GM12878 (cell line): ENCODE measurements around the gene ANKRD55. TPM values are rescaled to one million over a fixed set of nuclear protein-coding genes. Genes with fewer than 3 reads are reported as not detected.
A peak's percentile ranks its signal among the peaks of the same experiment; 100 is the strongest.

ENCODE experiments used
- ATAC-seq: fragments of 200-7000 bp; cut with Tn5 transposase; 3 replicates; pipeline ENCODE4 v1.9.1; 2020; ENCODE audit warnings: mild to moderate bottlenecking, moderate library complexity
- BruUV-seq: library from RNA; stranded (reverse); fragments of 400-500 nt; replicated peaks from 2 replicates; lab custom pipeline; 2021; lab: Mats Ljungman, UMichigan
- CTCF ChIA-PET: fragments of 300-600 bp; sonication (Branson Sonifier 250); formaldehyde crosslinking; extraction: SDS; loops from one replicate; lab custom pipeline; 2021; ENCODE audit warnings: inconsistent platforms; lab: Yijun Ruan, JAX
- POLR2A ChIA-PET: fragments of 350-600 bp; formaldehyde crosslinking; extraction: SDS; loops from one replicate; lab custom pipeline; 2021; ENCODE audit warnings: inconsistent platforms; lab: Charles Lee
- RAD21 ChIA-PET: fragments of 300-600 bp; sonication (Branson Sonifier 250); formaldehyde crosslinking; loops from one replicate; lab custom pipeline; 2023; ENCODE audit warnings: antibody characterized with exemption; ENCODE audit not compliant: unreplicated experiment; lab: Charles Lee
- SMC1A ChIA-PET: fragments of 300-600 bp; sonication (Branson Sonifier 250); formaldehyde crosslinking; loops from one replicate; lab custom pipeline; 2023; ENCODE audit not compliant: unreplicated experiment, uncharacterized antibody; lab: Charles Lee
- DNase-seq: peaks from one replicate; pipeline ENCODE4 v3.0.0-alpha.2; 2011; ENCODE audit warnings: low read depth, low spot score
- FAIRE-seq: peaks from 3 replicates; lab custom pipeline; 2011; peaks lifted over from hg19 to GRCh38; lab: Jason Lieb, UNC
- H2AFZ ChIP-seq: 2 replicates; pipeline ENCODE4 v1.6.0; 2011; ENCODE audit warnings: low read depth, low read length, control low read depth; ENCODE audit not compliant: control insufficient read depth
- H3K27ac ChIP-seq: 2 replicates; pipeline ENCODE4 v1.5.1; 2011; ENCODE audit warnings: control low read depth; ENCODE audit not compliant: control insufficient read depth, insufficient read depth
- H3K27me3 ChIP-seq, 2 experiments: replicated peaks in 1 of 2; 2 replicates each; pipeline versions ENCODE4 v1.6.0 to v1.6.1; 2011; ENCODE audit warnings: low read length in 1 of 2; ENCODE audit not compliant: control insufficient read depth in 2 of 2, insufficient read depth in 2 of 2
- H3K36me3 ChIP-seq, 2 experiments: 2 replicates each; pipeline ENCODE4 v1.5.1; 2011; ENCODE audit warnings: low read length in 1 of 2; ENCODE audit not compliant: control insufficient read depth in 2 of 2, insufficient read depth in 2 of 2
- H3K4me1 ChIP-seq: 2 replicates; pipeline ENCODE4 v1.6.1; 2011; ENCODE audit warnings: mild to moderate bottlenecking, low read length, moderate library complexity, mixed read lengths; ENCODE audit not compliant: control insufficient read depth, insufficient read depth
- H3K4me2 ChIP-seq: 2 replicates; pipeline ENCODE4 v1.6.0; 2011; ENCODE audit warnings: control low read depth; ENCODE audit not compliant: control insufficient read depth, insufficient read depth
- H3K4me3 ChIP-seq: fragments of 200-600 bp; sonication (generic); 2 replicates; pipeline ENCODE4 v1.5.1; 2016
- H3K79me2 ChIP-seq: 2 replicates; pipeline ENCODE4 v1.6.0; 2011; ENCODE audit warnings: low read length; ENCODE audit not compliant: control insufficient read depth, insufficient read depth
- H3K9ac ChIP-seq: 2 replicates; pipeline ENCODE4 v1.8.0; 2011; ENCODE audit warnings: low read length, control low read depth, mixed read lengths; ENCODE audit not compliant: control insufficient read depth, insufficient read depth
- H3K9me3 ChIP-seq: replicated peaks from 3 replicates; pipeline ENCODE4 v1.5.1; 2011; ENCODE audit warnings: mild to moderate bottlenecking, low read length; ENCODE audit not compliant: control insufficient read depth, insufficient read depth
- H4K20me1 ChIP-seq: 2 replicates; pipeline ENCODE4 v1.6.0; 2011; ENCODE audit not compliant: control insufficient read depth, insufficient read depth
- BACH1 ChIP-seq: fragments of 450-650 bp; IDR thresholded peaks from 2 replicates; pipeline ENCODE4 v1.6.1; 2017; ENCODE audit warnings: mild to moderate bottlenecking, borderline replicate concordance
- EGR1 ChIP-seq, 2 experiments: IDR thresholded peaks; 1 replicate in 1 of 2; 2 replicates in 1 of 2; pipeline ENCODE4 v1.6.1; 2011 to 2012; ENCODE audit warnings: low read depth in 2 of 2, low read length in 2 of 2, borderline replicate concordance in 1 of 2, mild to moderate bottlenecking in 1 of 2, moderate library complexity in 1 of 2
- GATAD2B ChIP-seq: fragments of 450-650 bp; conservative IDR thresholded peaks from 2 replicates; pipeline ENCODE4 v1.6.1; 2017; ENCODE audit warnings: low read depth, mild to moderate bottlenecking, moderate library complexity
- HCFC1 ChIP-seq: fragments of 150-350 bp; IDR thresholded peaks from 2 replicates; pipeline ENCODE4 v1.6.1; 2014; ENCODE audit warnings: low read length
- whole genome bisulfite sequencing: methylation state at CpG from one replicate; pipeline ENCODE4 v1.1.6; 2016; ENCODE audit warnings: low lambda C conversion rate; ENCODE audit not compliant: insufficient replicate concordance, insufficient coverage; ENCODE audit errors: missing lambda C conversion rate; 5-methylcytosine and 5-hydroxymethylcytosine counted together
- in situ Hi-C: fragments of 300-500 bp; cut with MboI; formaldehyde crosslinking; loops from 9 replicates; pipeline ENCODE4 v1.14.3; 2018; ENCODE audit warnings: mixed read lengths
- intact Hi-C: fragments of 100-400 bp; cut with micrococcal nuclease; formaldehyde crosslinking; loops from one replicate; pipeline ENCODE4 v1.14.2; 2022; ENCODE audit not compliant: unreplicated experiment
- polyA plus RNA-seq, 11 experiments: library from polyadenylated mRNA; depleted of rRNA in 4 of 11; unstranded in 6 of 11; stranded (reverse) in 5 of 11; fragments of >200 nt; fragmentation: Nextera tagmentation in 4 of 11; fragmentation: Illumina TruSeq in 1 of 11; extraction: Ambion mirVana in 4 of 11; extraction: Trizol in 1 of 11; gene quantifications; 1 replicate in 1 of 11; 2 replicates in 10 of 11; pipeline versions ENCODE4 v1.2.1 to v1.2.3, GENCODE V29; 2011 to 2016; ENCODE audit warnings: inconsistent platforms in 2 of 11, missing spikeins in 2 of 11, low read depth in 1 of 11
- total RNA-seq, 4 experiments: library from RNA; depleted of rRNA in 3 of 4; stranded (reverse); fragments of >200 nt in 3 of 4; fragmentation: Illumina TruSeq in 1 of 4; extraction: Trizol in 1 of 4; gene quantifications; 2 replicates each; pipeline versions ENCODE4 v1.2.1 to v1.2.3, GENCODE V29; 2013 to 2021
- TF ChIP-seq, protein P1 (sequence below): fragments of 450-650 bp; IDR thresholded peaks from 2 replicates; pipeline ENCODE4 v1.6.1; 2017; ENCODE audit warnings: mild to moderate bottlenecking, moderate library complexity

ANKRD55 gene
- total and polyA plus RNA-seq, 10 of the 15 experiments (the other 5 are each of a cell fraction or from before 2014, with no cell fraction given): 0.04 TPM; not detected in 9

DNA sequence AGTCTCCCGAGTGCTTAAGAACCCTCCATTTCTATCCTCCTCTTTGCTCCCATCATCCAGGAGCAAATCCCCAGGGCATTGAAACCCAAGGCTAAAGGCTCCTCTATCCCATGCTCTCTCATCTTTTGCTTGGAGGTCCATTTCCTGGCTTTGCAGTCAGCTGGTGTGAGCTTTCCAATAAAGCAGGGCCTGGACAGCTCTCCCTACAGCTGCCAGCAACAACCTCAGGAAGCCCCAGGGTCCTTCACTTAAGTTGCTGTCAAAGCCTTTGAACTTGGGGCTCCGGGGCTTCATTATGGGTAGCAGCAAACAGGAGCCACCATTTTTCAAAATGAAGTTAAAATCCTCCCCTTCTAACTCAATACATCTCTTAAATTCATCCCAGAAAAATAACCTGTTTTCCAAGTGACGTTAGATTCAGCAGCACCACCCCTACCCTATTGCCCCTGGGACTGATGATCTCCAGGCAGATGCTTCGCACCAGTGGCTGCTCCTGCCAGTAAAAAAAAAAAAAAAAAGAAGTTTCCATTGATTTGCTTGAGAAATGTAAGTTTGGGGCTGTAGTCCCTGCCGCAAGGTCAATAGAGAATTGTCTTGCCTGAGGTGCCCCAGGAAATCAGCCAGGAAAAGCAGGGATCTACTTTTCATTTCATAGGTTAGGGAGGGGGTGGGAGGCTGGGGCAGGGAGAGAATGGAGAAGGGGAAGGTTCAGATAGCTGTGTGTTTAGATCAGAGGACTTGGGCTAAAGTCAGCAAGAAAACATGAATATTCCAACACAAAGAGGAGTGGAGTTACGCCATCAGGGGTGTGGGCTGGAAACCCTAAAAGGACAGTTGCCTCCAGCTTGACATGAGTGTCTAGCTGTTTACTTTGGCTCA is 154.6 kb downstream of the ANKRD55 start:
- no peak overlapping the region for H3K4me3 ChIP-seq
- H3K9ac ChIP-seq: no peak overlapping the region
- no peaks in the 10 kb centered on the region for H3K36me3 ChIP-seq
- no peak for DNase-seq
- intact Hi-C loops (no loop called here), in situ Hi-C loops (no loop called here)
- peaks cover 21% of the 10 kb centered on the region for H3K4me1 ChIP-seq
- H3K9me3 ChIP-seq: no peaks in the 10 kb centered on the region
- H4K20me1 ChIP-seq: no peaks in the 10 kb centered on the region
- H3K27me3 ChIP-seq: no peaks in the 10 kb centered on the region
- H3K79me2 ChIP-seq: no peaks in the 10 kb centered on the region
- no TSS peak for BruUV-seq
- H3K4me2 ChIP-seq: peak overlapping the region; percentile 39
- SMC1A ChIA-PET: interaction anchor here (0.6 to 7.8 kb wide), 26 partner anchors 10 to 142 kb away, joined by 3 to 130 read pairs (median 6); partner anchors contain the start of gene IL6ST
- H2AFZ ChIP-seq: no peak overlapping the region
- CTCF ChIA-PET: interaction anchor here (0.6 to 4.6 kb wide), 9 partner anchors 12 to 141 kb away, joined by 3 to 24 read pairs (median 4); no protein-coding TSS in a partner anchor
- RAD21 ChIA-PET: interaction anchor here (0.5 to 6.0 kb wide), 17 partner anchors 13 to 1114 kb away, joined by 3 to 92 read pairs (median 5); partner anchors contain the start of gene IL6ST
- no peak for ATAC-seq
- whole genome bisulfite sequencing: 62% methylated on average over 5 of the region's 6 CpGs
- peak overlapping the region; percentile 28 for H3K27ac ChIP-seq
- TF ChIP-seq HCFC1 (no peak), BACH1 (no peak), GATAD2B (0 out of 2 replicates have a peak, but pooled peaks have one; percentile 3), EGR1 (IDR thresholded peaks at IDR 0.05; ENCODE audit: borderline replicate concordance in 1 of 2, low read depth in 2 of 2, low read length in 2 of 2) (no peak)
- TF ChIP-seq, protein P1, sequence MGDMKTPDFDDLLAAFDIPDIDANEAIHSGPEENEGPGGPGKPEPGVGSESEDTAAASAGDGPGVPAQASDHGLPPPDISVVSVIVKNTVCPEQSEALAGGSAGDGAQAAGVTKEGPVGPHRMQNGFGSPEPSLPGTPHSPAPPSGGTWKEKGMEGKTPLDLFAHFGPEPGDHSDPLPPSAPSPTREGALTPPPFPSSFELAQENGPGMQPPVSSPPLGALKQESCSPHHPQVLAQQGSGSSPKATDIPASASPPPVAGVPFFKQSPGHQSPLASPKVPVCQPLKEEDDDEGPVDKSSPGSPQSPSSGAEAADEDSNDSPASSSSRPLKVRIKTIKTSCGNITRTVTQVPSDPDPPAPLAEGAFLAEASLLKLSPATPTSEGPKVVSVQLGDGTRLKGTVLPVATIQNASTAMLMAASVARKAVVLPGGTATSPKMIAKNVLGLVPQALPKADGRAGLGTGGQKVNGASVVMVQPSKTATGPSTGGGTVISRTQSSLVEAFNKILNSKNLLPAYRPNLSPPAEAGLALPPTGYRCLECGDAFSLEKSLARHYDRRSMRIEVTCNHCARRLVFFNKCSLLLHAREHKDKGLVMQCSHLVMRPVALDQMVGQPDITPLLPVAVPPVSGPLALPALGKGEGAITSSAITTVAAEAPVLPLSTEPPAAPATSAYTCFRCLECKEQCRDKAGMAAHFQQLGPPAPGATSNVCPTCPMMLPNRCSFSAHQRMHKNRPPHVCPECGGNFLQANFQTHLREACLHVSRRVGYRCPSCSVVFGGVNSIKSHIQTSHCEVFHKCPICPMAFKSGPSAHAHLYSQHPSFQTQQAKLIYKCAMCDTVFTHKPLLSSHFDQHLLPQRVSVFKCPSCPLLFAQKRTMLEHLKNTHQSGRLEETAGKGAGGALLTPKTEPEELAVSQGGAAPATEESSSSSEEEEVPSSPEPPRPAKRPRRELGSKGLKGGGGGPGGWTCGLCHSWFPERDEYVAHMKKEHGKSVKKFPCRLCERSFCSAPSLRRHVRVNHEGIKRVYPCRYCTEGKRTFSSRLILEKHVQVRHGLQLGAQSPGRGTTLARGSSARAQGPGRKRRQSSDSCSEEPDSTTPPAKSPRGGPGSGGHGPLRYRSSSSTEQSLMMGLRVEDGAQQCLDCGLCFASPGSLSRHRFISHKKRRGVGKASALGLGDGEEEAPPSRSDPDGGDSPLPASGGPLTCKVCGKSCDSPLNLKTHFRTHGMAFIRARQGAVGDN: 0 out of 2 replicates have a peak, but pooled peaks have one; percentile 12
- POLR2A ChIA-PET: interaction anchor here (0.9 to 4.2 kb wide), 12 partner anchors 11 to 89 kb away, joined by 3 to 38 read pairs (median 3); partner anchors contain the start of gene IL6ST
- no peak for FAIRE-seq
